ENCODE data around the gene SYNGR4.

DNA sequence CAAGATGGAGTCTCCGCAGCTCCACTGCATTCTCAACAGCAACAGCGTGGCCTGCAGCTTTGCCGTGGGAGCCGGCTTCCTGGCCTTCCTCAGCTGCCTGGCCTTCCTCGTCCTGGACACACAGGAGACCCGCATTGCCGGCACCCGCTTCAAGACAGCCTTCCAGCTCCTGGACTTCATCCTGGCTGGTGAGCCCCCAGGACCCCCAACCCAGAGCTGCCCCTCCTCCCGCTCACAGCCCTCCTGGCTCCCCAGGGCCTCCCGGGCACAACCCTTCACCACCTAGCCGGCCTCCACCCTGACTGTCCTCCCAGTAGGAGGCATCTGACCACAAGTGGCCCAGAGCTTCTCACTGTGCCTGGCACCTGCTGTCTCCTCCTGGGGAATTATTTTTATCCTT is 9.4 kb downstream of the SYNGR4 start:
- TF ChIP-seq, protein P1, sequence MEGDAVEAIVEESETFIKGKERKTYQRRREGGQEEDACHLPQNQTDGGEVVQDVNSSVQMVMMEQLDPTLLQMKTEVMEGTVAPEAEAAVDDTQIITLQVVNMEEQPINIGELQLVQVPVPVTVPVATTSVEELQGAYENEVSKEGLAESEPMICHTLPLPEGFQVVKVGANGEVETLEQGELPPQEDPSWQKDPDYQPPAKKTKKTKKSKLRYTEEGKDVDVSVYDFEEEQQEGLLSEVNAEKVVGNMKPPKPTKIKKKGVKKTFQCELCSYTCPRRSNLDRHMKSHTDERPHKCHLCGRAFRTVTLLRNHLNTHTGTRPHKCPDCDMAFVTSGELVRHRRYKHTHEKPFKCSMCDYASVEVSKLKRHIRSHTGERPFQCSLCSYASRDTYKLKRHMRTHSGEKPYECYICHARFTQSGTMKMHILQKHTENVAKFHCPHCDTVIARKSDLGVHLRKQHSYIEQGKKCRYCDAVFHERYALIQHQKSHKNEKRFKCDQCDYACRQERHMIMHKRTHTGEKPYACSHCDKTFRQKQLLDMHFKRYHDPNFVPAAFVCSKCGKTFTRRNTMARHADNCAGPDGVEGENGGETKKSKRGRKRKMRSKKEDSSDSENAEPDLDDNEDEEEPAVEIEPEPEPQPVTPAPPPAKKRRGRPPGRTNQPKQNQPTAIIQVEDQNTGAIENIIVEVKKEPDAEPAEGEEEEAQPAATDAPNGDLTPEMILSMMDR (IDR thresholded peaks at IDR 0.05): no peak
- TF ChIP-seq POLR2A (IDR thresholded peaks at IDR 0.05): no peak
- no peak for TF ChIP-seq EP300 (IDR thresholded peaks at IDR 0.05)
